Measurements from ENCODE around the gene PDCD7. TPM values are rescaled to one million over a fixed set of nuclear protein-coding genes. Genes with fewer than 3 reads are reported as not detected.
A peak's percentile ranks its signal among the peaks of the same experiment; 100 is the strongest.

The PDCD7 gene
- total RNA-seq, 2 donors from 2014 or later: 20.7 to 21.2 TPM

- no peak overlapping the region for H3K27ac ChIP-seq
- H3K9ac ChIP-seq (ENCODE audit: low read depth in 2 of 2, low read length in 2 of 2): no peak overlapping the region
- TF ChIP-seq CTCF (IDR thresholded peaks at IDR 0.05): no peak
- no peaks in the 10 kb centered on the region for H3K27me3 ChIP-seq
- DNase-seq: no peak
- intact Hi-C loops (cut with DNase I): loop anchor here (5.0 kb wide), 1 partner anchor 47 kb away; no protein-coding TSS in a partner anchor
- peaks cover 21% of the 10 kb centered on the region for H3K4me1 ChIP-seq
- H3K36me3 ChIP-seq: no peaks in the 10 kb centered on the region
- no peak overlapping the region for H3K4me3 ChIP-seq
- no peaks in the 10 kb centered on the region for H3K9me3 ChIP-seq
These were observed 49.0 kb downstream of the PDCD7 start for GRCh38 chr15:65084500-65085206.

- H3K4me1 ChIP-seq: peaks cover 15% of the 10 kb centered on the region
- no peaks in the 10 kb centered on the region for H3K27me3 ChIP-seq
- H3K9ac ChIP-seq (ENCODE audit: low read depth in 2 of 2, low read length in 2 of 2): no peak overlapping the region
- no peaks in the 10 kb centered on the region for H3K9me3 ChIP-seq
- intact Hi-C loops (cut with DNase I): loop anchor here (5.0 kb wide), 1 partner anchor 46 kb away; no protein-coding TSS in a partner anchor
- no peaks in the 10 kb centered on the region for H3K36me3 ChIP-seq
- DNase-seq: no peak
- no peak for TF ChIP-seq CTCF (IDR thresholded peaks at IDR 0.05)
- no peak overlapping the region for H3K27ac ChIP-seq
- no peak overlapping the region for H3K4me3 ChIP-seq
These were observed 50.3 kb downstream of the PDCD7 start for GRCh38 chr15:65083262-65083701.

DNA sequence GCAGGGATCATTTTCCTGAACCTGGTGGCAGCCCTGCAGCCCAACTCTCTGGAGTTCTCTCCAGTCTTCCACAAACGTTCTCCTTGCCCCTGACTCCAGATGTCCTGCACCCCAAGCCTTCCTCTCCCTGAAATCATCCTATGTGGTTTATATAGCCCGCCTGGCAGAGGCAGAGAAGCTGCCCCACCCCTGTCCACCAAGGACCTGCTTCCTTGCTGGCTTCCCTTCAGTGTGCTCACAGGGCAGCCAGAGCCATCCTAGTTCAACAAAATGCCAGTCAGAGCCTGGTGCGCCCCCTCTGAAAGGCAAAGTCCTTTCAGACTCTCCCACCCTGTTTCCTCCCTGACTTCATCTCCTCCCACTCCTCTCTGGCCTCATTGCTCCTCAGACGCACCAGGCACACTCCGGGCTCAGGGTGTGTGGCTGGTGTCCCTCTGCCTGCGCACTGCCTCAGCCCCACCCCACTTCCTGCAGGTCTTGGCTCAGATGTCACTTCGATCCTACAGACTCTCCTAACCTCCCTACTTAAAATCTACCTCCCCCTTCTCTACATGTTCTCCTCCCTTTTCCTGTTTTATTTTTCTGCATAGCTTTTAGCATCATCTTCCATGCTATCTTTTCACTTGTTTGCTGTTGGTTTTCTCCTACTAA is 51.2 kb downstream of the PDCD7 start:
- intact Hi-C loops (cut with DNase I): loop anchor here (5.0 kb wide), 1 partner anchor 45 kb away; no protein-coding TSS in a partner anchor
- no peak for TF ChIP-seq CTCF (IDR thresholded peaks at IDR 0.05)
- Histone ChIP-seq H3K27me3 (no peaks in the 10 kb centered on the region), H3K9me3 (no peaks in the 10 kb centered on the region), H3K36me3 (no peaks in the 10 kb centered on the region), H3K4me1 (peaks cover 8% of the 10 kb centered on the region), H3K4me3 (no peak overlapping the region), H3K9ac (ENCODE audit: low read depth in 2 of 2, low read length in 2 of 2) (peak overlapping the region in 1 of 2 donors; percentile 27), H3K27ac (peak overlapping the region; percentile 25)
- peak; percentile 78 for DNase-seq

GRCh38 chr15:65081758-65082157 is 51.9 kb downstream of the PDCD7 start:
- H3K27ac ChIP-seq: no peak overlapping the region
- intact Hi-C loops (cut with DNase I): loop anchor here (5.0 kb wide), 1 partner anchor 44 kb away; no protein-coding TSS in a partner anchor
- no peaks in the 10 kb centered on the region for H3K9me3 ChIP-seq
- no peak for DNase-seq
- peak overlapping the region in 1 of 2 donors; percentile 27 for H3K9ac ChIP-seq (ENCODE audit: low read depth in 2 of 2, low read length in 2 of 2)
- no peak for TF ChIP-seq CTCF (IDR thresholded peaks at IDR 0.05)
- no peaks in the 10 kb centered on the region for H3K27me3 ChIP-seq
- H3K36me3 ChIP-seq: no peaks in the 10 kb centered on the region
- no peak overlapping the region for H3K4me3 ChIP-seq
- peaks cover 8% of the 10 kb centered on the region for H3K4me1 ChIP-seq

DNA sequence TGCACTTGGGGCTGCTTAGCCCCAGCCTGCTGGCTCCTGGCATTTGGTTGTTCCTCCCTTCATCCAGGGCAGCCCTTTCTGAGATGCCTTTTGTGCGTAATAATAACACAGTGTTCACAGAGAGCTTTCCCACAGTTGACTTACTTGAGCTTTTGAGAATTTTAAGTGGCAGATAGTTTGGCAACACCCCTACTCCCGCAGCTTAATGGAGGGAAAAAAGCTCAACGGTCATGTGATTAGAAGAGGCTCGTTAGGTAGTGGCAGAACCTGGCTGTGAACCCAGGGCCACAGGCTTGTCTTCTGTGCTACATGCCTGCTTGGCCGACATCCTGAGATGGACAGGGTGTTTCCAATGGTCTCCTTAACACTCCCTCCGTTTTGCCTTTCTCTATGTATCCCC is 52.3 kb downstream of the PDCD7 start:
- no peak for DNase-seq
- Histone ChIP-seq H3K4me3 (no peak overlapping the region), H3K9me3 (no peaks in the 10 kb centered on the region), H3K27ac (no peak overlapping the region), H3K27me3 (no peaks in the 10 kb centered on the region), H3K4me1 (peaks cover 8% of the 10 kb centered on the region), H3K36me3 (no peaks in the 10 kb centered on the region), H3K9ac (ENCODE audit: low read depth in 2 of 2, low read length in 2 of 2) (no peak overlapping the region)
- TF ChIP-seq CTCF (IDR thresholded peaks at IDR 0.05): no peak
- intact Hi-C loops (cut with DNase I): loop anchor here (5.0 kb wide), 1 partner anchor 44 kb away; no protein-coding TSS in a partner anchor
